Lung (tissue), 12 donors: Measurements from ENCODE around the gene VAT1L. TPM values are rescaled to one million over a fixed set of nuclear protein-coding genes. Genes with fewer than 3 reads are reported as not detected.

Experiments used
- ATAC-seq: fragments of 200-7000 bp; cut with Tn5 transposase; one replicate; pipeline ENCODE4 v1.9.1; 2020; ENCODE audit warnings: moderate number of reproducible peaks; ENCODE audit not compliant: insufficient read depth, low FRiP score
- DNase-seq, 3 donors: peaks; one replicate each; pipeline ENCODE4 v3.0.0-alpha.2; 2013 to 2017
- H3K27ac ChIP-seq, 2 donors: one replicate each; pipeline ENCODE4 v1.5.1; 2013; ENCODE audit warnings: mild to moderate bottlenecking in 2 of 2, moderate library complexity in 2 of 2, control low read depth in 1 of 2, inconsistent platforms in 1 of 2, low read depth in 1 of 2, low read length in 1 of 2
- H3K27me3 ChIP-seq, 3 donors: one replicate each; pipeline ENCODE4 v1.5.1; 2013; ENCODE audit warnings: low read length in 2 of 3; ENCODE audit not compliant: control insufficient read depth in 3 of 3, insufficient read depth in 3 of 3
- H3K36me3 ChIP-seq, 4 donors: one replicate each; pipeline ENCODE4 v1.5.1; 2013; ENCODE audit warnings: low read length in 4 of 4, mild to moderate bottlenecking in 1 of 4, moderate library complexity in 1 of 4; ENCODE audit not compliant: control insufficient read depth in 4 of 4, insufficient read depth in 4 of 4
- H3K4me1 ChIP-seq, 5 donors: one replicate each; pipeline ENCODE4 v1.5.1; 2013; ENCODE audit warnings: low read length in 5 of 5, mild to moderate bottlenecking in 2 of 5, moderate library complexity in 1 of 5; ENCODE audit not compliant: control insufficient read depth in 5 of 5, insufficient read depth in 5 of 5
- H3K4me3 ChIP-seq: one replicate; pipeline ENCODE4 v1.5.1; 2013; ENCODE audit warnings: mild to moderate bottlenecking, control low read depth, moderate library complexity
- H3K9ac ChIP-seq, 2 donors: one replicate each; pipeline ENCODE4 v1.5.1; 2013; ENCODE audit warnings: low read length in 2 of 2, control low read depth in 1 of 2; ENCODE audit not compliant: insufficient read depth in 1 of 2
- H3K9me3 ChIP-seq, 4 donors: one replicate each; pipeline ENCODE4 v1.5.1; 2013; ENCODE audit warnings: low read length in 3 of 4, mild to moderate bottlenecking in 1 of 4, moderate library complexity in 1 of 4; ENCODE audit not compliant: control insufficient read depth in 4 of 4, insufficient read depth in 3 of 4
- CTCF ChIP-seq: IDR thresholded peaks from 2 replicates; pipeline ENCODE4 v1.5.1; 2012; ENCODE audit warnings: mild to moderate bottlenecking; ENCODE audit errors: control extremely low read depth, extremely low read depth
- WGBS, 2 donors: extraction: QIAGEN DNeasy Blood & Tissue Kit; methylation state at CpG; one replicate each; pipeline ENCODE4 v1.1.7; 2013; 5-methylcytosine and 5-hydroxymethylcytosine counted together
- polyA plus RNA-seq, 2 donors: library from polyadenylated mRNA; stranded (reverse); fragments of 200-250 nt; gene quantifications; one replicate each; pipeline ENCODE4 v1.2.1, GENCODE V29; 2013
- total RNA-seq, 2 donors: library from RNA; depleted of rRNA in 1 of 2; stranded (reverse); fragments of >200 nt in 1 of 2; gene quantifications; one replicate each; pipeline ENCODE4 v1.2.1, GENCODE V29; 2014 to 2021
- donor health status: control.
- donor health status: control.
- donor health status: Bipolar disorder and iron deficiency.
- donor health status: healthy.
- donor health status: DM: yes; HTN: yes; CAD: no.

The VAT1L gene
- total and polyA plus RNA-seq, 4 donors = 0.14 to 3.3 (median 0.26) TPM

GRCh38 chr16:77858060-77858459, 69.7 kb downstream of the VAT1L start:
- DNase-seq = no peak
- no peak for ATAC-seq
- Histone ChIP-seq H3K36me3 (no peaks in the 10 kb centered on the region), H3K9me3 (no peaks in the 10 kb centered on the region), H3K4me1 (peaks cover 0 to 7% (median 0%) of the 10 kb centered on the region in 5 donors), H3K9ac (no peak overlapping the region), H3K4me3 (no peak overlapping the region), H3K27me3 (no peaks in the 10 kb centered on the region), H3K27ac (no peak overlapping the region)
- no peak for TF ChIP-seq CTCF
- 87 to 88% methylated on average over 6 of the region's 6 CpGs for WGBS, 2 donors

DNA sequence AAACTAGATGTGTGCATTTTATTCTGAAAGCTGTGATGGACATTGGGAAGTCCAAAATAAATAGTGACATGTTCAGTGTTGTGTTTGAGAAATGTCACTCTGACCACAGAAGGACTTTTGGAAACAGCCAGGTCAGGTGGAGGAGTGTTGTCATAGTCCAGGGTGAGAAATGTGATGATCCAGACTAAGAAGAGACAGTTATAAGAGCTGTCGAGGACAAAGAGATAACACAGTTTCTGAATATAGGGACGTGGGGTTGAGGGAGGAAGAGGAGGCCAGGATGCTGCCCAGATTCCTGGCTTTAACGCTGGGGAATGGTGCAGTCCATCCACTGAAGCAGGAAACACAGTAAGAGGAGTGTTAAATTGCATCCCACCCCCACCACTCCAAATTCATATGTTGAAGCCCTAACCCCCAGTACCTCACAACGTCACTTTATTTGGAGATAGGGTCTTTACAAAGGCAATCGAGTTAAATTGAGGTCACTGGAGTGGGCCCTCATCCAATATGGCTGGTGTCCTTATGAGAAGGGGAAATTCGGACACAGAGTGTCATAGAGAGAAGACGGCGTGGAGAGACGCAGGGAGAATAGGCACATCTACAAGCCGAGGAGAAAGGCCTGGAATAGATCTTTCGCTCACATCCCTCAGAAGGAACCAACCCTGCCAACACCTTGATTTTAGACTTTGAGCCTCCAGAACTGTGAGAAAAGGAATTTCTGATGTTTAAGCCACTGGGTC, 71.3 kb downstream of the VAT1L start:
- Histone ChIP-seq H3K4me1 (peaks cover 0 to 7% (median 0%) of the 10 kb centered on the region in 5 donors), H3K27me3 (no peaks in the 10 kb centered on the region), H3K9me3 (no peaks in the 10 kb centered on the region), H3K4me3 (no peak overlapping the region), H3K27ac (peak overlapping the region in 1 of 2 donors; percentile 26), H3K9ac (no peak overlapping the region), H3K36me3 (no peaks in the 10 kb centered on the region)
- ATAC-seq = no peak
- 83 to 87% methylated on average over 11 of the region's 11 CpGs for WGBS, 2 donors
- TF ChIP-seq CTCF = no peak
- DNase-seq = no peak

- DNase-seq (no peak), ATAC-seq (no peak)
- no peak overlapping the region for H3K4me3 ChIP-seq
- H3K27me3 ChIP-seq = no peaks in the 10 kb centered on the region
- H3K4me1 ChIP-seq = peaks cover 0 to 7% (median 0%) of the 10 kb centered on the region in 5 donors
- WGBS, 2 donors = 85 to 88% methylated on average over 3 of the region's 3 CpGs
- TF ChIP-seq CTCF = no peak
- H3K27ac ChIP-seq = no peak overlapping the region
- no peak overlapping the region for H3K9ac ChIP-seq
- no peaks in the 10 kb centered on the region for H3K9me3 ChIP-seq
- H3K36me3 ChIP-seq = no peaks in the 10 kb centered on the region
Measured at GRCh38 chr16:77860953-77861352, 72.6 kb downstream of the VAT1L start.
